Astrocyte (in vitro differentiated cells and primary cell): Measurements from ENCODE around the gene SHISA9.

Experiments
- EZH2 ChIP-seq: IDR thresholded peaks from 2 replicates; pipeline ENCODE4 v1.6.1; 2012; ENCODE audit warnings: mild to moderate bottlenecking, low read length, inconsistent platforms; ENCODE audit not compliant: insufficient read depth
- TF ChIP-seq, protein P1 (sequence below): IDR thresholded peaks from 2 replicates; pipeline ENCODE4 v1.5.1; 2011; ENCODE audit warnings: low read depth, mild to moderate bottlenecking, inconsistent platforms, low read length, moderate library complexity; ENCODE audit not compliant: insufficient read depth

DNA sequence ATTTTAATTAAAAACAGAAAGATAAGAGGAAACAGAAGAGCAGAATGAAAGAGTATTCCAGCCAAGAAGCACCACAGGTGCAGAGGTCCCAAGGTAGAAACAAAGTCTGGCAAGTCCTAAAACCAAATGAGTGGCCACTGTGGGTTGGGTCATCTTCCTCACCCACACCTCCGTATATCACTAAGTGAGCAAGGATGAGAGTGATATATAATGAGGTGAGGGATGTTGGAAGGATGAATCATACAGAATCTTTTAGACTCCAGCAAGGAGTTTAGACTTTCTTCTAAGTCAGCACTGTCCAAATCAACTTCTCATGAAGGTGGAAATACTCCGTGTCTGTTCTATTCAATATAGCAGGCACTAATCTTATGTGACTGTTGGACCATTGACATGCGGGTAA is 70.8 kb downstream of the SHISA9 start:
- no peak for TF ChIP-seq EZH2
- TF ChIP-seq, protein P1, sequence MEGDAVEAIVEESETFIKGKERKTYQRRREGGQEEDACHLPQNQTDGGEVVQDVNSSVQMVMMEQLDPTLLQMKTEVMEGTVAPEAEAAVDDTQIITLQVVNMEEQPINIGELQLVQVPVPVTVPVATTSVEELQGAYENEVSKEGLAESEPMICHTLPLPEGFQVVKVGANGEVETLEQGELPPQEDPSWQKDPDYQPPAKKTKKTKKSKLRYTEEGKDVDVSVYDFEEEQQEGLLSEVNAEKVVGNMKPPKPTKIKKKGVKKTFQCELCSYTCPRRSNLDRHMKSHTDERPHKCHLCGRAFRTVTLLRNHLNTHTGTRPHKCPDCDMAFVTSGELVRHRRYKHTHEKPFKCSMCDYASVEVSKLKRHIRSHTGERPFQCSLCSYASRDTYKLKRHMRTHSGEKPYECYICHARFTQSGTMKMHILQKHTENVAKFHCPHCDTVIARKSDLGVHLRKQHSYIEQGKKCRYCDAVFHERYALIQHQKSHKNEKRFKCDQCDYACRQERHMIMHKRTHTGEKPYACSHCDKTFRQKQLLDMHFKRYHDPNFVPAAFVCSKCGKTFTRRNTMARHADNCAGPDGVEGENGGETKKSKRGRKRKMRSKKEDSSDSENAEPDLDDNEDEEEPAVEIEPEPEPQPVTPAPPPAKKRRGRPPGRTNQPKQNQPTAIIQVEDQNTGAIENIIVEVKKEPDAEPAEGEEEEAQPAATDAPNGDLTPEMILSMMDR = no peak
